DOHH2 (cell line): ENCODE results near the gene TTC39B.

Source experiments
- H3F3A ChIP-seq: fragments of 200-600 bp; sonication (generic), shearing (Covaris generic); 2 replicates; pipeline ENCODE4 v1.6.0; 2016; ENCODE audit warnings: antibody characterized with exemption, mild to moderate bottlenecking; ENCODE audit not compliant: control insufficient read depth, insufficient read depth
- H3K27ac ChIP-seq: fragments of 200-600 bp; sonication (generic); 2 replicates; pipeline ENCODE4 v1.5.1; 2014; ENCODE audit warnings: low read depth, mild to moderate bottlenecking, low read length, moderate library complexity
- H3K27me3 ChIP-seq: fragments of 200-600 bp; sonication (generic); 2 replicates; pipeline ENCODE4 v1.6.1; 2014; ENCODE audit warnings: mild to moderate bottlenecking, low read length, mixed read lengths; ENCODE audit not compliant: control insufficient read depth
- H3K36me3 ChIP-seq: fragments of 200-600 bp; sonication (generic); 2 replicates; pipeline ENCODE4 v1.6.1; 2014; ENCODE audit warnings: mild to moderate bottlenecking, low read length, moderate library complexity, mixed read lengths; ENCODE audit not compliant: control insufficient read depth
- H3K4me1 ChIP-seq: fragments of 200-600 bp; sonication (generic); 2 replicates; pipeline ENCODE4 v1.6.1; 2014; ENCODE audit warnings: mild to moderate bottlenecking, low read length, mixed read lengths; ENCODE audit not compliant: control insufficient read depth
- H3K4me2 ChIP-seq: fragments of 200-600 bp; sonication (generic); 2 replicates; pipeline ENCODE4 v1.6.0; 2014; ENCODE audit warnings: mild to moderate bottlenecking, low read length, moderate library complexity
- H3K4me3 ChIP-seq: fragments of 200-600 bp; sonication (generic); 2 replicates; pipeline ENCODE4 v1.5.1; 2014; ENCODE audit warnings: mild to moderate bottlenecking, low read length, mixed read lengths
- H3K79me2 ChIP-seq: fragments of 200-600 bp; sonication (generic); 2 replicates; pipeline ENCODE4 v1.6.1; 2014; ENCODE audit warnings: mild to moderate bottlenecking, low read length, mixed read lengths; ENCODE audit not compliant: control insufficient read depth
- H3K9me2 ChIP-seq: fragments of 200-600 bp; sonication (generic); replicated peaks from 2 replicates; pipeline ENCODE4 v1.6.1; 2014; ENCODE audit warnings: mild to moderate bottlenecking, low read length, mixed read lengths; ENCODE audit not compliant: control insufficient read depth
- H3K9me3 ChIP-seq: fragments of 200-600 bp; sonication (generic); 2 replicates; pipeline ENCODE4 v1.6.1; 2014; ENCODE audit warnings: antibody characterized with exemption, low read length, mixed read lengths; ENCODE audit not compliant: control insufficient read depth, insufficient read depth
- H4K20me1 ChIP-seq: fragments of 200-600 bp; sonication (generic); 2 replicates; pipeline ENCODE4 v1.6.0; 2014; ENCODE audit warnings: low read depth, mild to moderate bottlenecking, antibody characterized with exemption, low read length, moderate library complexity; ENCODE audit not compliant: control insufficient read depth, insufficient read depth
- CTCF ChIP-seq: fragments of 200-600 bp; sonication (generic); IDR thresholded peaks from one replicate; pipeline ENCODE4 v1.5.1; 2014; ENCODE audit warnings: antibody characterized with exemption, mild to moderate bottlenecking, low read depth, low read length; ENCODE audit not compliant: poor library complexity, severe bottlenecking
- EZH2phosphoT487 ChIP-seq: fragments of 200-600 bp; sonication (generic); IDR thresholded peaks from 2 replicates; pipeline ENCODE4 v1.6.1; 2017; ENCODE audit warnings: borderline replicate concordance, mild to moderate bottlenecking, antibody characterized with exemption, low read length, moderate library complexity, mixed read lengths

The TTC39B gene

GRCh38 chr9:15244001-15244441, 63.0 kb downstream of the TTC39B start:
- Histone ChIP-seq H3K27me3 (peaks cover 8% of the 10 kb centered on the region; the same call in 1 of the 2 replicates), H3K9me2 (no peaks in the 10 kb centered on the region), H3K4me3 (no peak overlapping the region), H3F3A (no peaks in the 10 kb centered on the region), H3K4me2 (no peak overlapping the region), H3K9me3 (no peaks in the 10 kb centered on the region), H3K4me1 (peaks cover 7% of the 10 kb centered on the region), H4K20me1 (no peaks in the 10 kb centered on the region), H3K36me3 (no peaks in the 10 kb centered on the region), H3K79me2 (no peaks in the 10 kb centered on the region), H3K27ac (no peak overlapping the region)
- no peak for TF ChIP-seq CTCF
- TF ChIP-seq EZH2phosphoT487, result no peak

GRCh38 chr9:15243081-15243480, 63.9 kb downstream of the TTC39B start:
- H3K9me2 ChIP-seq, result no peaks in the 10 kb centered on the region
- H3K4me3 ChIP-seq, result no peak overlapping the region
- H3K36me3 ChIP-seq, result no peaks in the 10 kb centered on the region
- H3K4me1 ChIP-seq, result peaks cover 7% of the 10 kb centered on the region
- no peak overlapping the region for H3K27ac ChIP-seq
- TF ChIP-seq CTCF (no peak), EZH2phosphoT487 (no peak)
- H3K27me3 ChIP-seq, result peaks cover 8% of the 10 kb centered on the region; the same call in 1 of the 2 replicates
- H3F3A ChIP-seq, result no peaks in the 10 kb centered on the region
- H3K4me2 ChIP-seq, result no peak overlapping the region
- no peaks in the 10 kb centered on the region for H3K9me3 ChIP-seq
- H3K79me2 ChIP-seq, result no peaks in the 10 kb centered on the region
- H4K20me1 ChIP-seq, result no peaks in the 10 kb centered on the region

- Histone ChIP-seq H4K20me1 (no peaks in the 10 kb centered on the region), H3K79me2 (no peaks in the 10 kb centered on the region), H3F3A (no peaks in the 10 kb centered on the region), H3K9me2 (no peaks in the 10 kb centered on the region), H3K9me3 (no peaks in the 10 kb centered on the region), H3K4me1 (peaks cover 7% of the 10 kb centered on the region), H3K4me2 (no peak overlapping the region), H3K4me3 (no peak overlapping the region), H3K36me3 (no peaks in the 10 kb centered on the region), H3K27ac (no peak overlapping the region), H3K27me3 (peaks cover 3% of the 10 kb centered on the region; the same call in 1 of the 2 replicates)
- TF ChIP-seq CTCF (no peak), EZH2phosphoT487 (no peak)
Measured at GRCh38 chr9:15240927-15241326, 66.1 kb downstream of the TTC39B start.
